ENCODE results near the gene USP6NL.

Gene USP6NL

DNA sequence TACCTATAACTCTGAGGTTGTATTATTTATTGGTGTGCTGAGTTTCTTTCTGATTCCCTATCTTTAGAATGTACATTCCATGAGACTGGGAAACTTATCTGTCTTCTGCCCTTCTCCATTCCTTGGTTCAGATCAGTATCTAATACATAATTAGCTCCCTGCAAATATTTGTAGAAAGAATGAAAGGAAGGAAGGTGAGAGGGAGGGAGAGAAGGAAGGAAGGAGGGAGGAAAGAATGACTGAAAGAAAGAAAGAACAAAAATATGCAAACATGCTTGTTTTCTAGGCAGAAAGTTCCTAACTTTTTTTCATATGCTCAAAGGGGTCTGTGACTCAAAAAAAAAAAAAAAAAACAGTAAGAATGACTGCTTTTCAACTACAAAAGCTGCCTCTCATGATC is 3.9 kb upstream of the USP6NL start:
- no peak for DNase-seq

DNA sequence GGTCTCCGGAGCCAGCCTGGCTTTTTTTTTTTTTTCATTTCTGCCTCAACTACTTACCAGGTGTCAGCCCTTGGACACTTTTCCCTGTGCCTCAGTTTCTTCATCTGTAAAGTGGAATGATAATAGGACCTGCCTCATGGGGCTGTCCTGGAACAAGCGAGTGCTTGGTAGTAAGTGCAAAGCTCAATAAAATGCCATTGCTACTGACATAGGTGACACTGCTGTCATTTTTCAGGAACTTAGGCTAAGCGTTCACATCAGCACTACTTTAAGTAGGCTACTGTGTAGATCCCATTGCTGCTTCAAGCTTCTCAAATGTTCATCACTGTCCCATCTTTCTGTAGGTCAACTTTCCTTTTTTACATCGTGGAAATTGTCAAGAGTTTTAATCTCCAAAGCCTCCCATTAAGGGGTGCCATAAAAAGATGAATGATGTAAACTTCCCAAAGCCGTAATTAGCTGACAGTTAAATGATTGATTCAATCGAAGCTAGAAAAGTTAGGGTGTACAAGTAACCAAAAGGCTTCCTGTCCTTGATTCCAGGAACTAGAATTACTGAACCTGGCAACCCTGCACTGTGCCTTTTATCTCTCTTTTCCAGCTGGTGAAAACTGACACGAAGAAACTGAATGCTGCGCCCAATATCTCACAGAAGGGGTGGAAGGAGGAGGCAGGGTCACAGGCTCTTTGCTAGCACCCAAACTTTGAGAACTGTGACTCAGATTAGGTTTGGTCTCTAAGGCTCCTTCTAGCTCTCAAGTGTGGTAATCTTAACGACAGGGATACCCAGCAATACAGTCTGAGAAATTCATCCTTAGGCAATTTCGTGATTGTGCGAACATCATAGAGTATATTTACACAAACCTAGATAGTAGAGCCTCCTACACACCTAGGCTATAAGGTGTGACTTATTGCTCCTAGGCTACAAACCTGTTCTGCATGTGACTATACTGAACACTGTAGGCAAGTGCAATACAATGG is 861 bp upstream of the USP6NL start:
- DNase-seq = no peak

DNA sequence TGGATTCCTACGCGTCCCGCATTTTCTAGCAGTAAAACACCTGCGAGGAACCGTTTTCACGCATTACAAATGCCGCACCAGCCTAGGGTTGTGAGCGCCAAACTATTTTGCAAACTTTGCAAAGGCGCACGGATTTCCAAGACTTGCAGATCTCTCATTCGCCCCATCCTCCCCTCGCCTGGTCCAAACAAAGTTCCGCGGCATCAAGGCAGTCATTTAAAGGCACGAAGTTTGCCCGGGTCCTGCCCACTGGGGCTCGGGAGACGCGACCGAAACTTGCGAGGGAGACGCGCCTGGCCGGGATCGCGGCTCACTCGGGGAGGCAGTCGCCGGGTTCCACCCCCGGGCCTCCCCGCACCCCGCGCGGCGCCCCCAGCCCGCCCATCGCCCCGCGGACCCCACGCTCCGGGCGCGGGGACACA is 613 bp downstream of the USP6NL start:
- DNase-seq = no peak

DNA sequence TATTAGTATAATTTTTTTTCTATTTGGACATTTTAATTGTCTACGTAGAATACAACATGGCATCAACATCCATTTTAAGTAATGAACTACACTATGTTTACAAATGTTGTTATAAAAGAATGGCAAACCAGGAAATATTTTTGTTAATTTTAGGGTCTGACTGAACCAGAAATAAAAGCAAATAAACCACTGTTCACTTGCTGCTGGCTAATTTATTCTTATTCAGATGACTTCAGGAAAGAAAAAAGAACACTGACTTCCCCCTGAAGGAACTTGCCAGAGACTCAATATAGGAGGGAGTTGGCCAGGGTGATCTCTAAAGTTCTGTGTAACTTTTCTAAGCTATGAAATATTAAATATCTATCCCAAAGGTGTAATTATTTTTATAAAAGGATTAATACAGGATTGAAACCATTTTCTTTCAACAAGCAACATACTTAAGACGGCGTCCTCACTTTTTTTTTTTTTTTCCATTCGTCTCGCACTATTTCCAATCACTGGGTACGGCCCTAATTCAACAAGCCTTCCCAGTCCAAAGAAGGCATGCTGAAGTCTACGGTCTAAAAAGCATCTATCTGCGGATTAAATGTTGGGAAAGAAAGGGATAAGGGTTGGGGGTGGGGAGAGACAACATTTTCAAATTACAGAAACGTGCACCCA is 1.2 kb downstream of the USP6NL start:
- no peak for DNase-seq

GRCh38 chr10:11609492-11610093 is 1.9 kb downstream of the USP6NL start:
- no peak for DNase-seq

- no peak for DNase-seq
These were observed 2.4 kb downstream of the USP6NL start for GRCh38 chr10:11609052-11609451.

DNA sequence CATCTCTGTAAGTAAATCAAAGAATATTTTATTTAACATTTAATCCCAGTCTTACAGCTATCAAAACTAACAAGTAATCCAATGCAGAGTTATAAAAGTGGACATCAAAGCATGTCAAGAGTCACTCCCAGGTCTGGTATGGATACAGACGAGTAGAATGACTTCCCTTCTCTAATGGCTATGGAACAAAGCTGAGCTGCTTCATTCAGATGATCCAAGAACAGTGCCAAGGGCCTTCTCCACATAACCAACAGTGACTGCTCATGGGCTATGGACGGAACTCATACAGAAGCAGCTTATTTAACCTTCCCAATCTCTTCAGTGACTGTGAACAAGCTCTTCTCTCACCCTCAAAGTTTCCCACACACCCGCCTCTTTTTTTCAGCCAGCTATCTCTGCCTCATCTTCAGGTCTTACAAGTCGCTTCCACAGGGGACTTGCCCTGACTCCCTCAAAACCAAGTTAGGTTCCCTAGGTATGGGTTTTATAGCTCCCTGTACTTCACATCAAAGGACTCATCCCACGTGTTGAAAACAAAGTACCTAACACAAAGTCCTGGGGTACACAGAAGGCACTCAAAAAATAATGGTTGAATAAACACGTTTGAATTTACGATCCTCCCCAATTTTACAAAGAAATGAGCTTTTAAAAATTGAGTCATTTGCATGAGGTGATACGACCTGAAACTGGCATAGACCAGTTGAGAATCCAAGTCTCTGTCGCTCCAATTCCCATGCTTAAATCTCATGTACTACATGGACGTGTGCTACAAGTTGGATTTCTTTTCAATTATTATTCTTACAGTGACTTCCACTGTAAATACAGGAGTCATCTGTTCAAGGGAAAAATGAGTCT is 3.1 kb downstream of the USP6NL start:
- DNase-seq = no peak

GRCh38 chr10:11605807-11606408 is 5.5 kb downstream of the USP6NL start:
- DNase-seq = no peak

DNA sequence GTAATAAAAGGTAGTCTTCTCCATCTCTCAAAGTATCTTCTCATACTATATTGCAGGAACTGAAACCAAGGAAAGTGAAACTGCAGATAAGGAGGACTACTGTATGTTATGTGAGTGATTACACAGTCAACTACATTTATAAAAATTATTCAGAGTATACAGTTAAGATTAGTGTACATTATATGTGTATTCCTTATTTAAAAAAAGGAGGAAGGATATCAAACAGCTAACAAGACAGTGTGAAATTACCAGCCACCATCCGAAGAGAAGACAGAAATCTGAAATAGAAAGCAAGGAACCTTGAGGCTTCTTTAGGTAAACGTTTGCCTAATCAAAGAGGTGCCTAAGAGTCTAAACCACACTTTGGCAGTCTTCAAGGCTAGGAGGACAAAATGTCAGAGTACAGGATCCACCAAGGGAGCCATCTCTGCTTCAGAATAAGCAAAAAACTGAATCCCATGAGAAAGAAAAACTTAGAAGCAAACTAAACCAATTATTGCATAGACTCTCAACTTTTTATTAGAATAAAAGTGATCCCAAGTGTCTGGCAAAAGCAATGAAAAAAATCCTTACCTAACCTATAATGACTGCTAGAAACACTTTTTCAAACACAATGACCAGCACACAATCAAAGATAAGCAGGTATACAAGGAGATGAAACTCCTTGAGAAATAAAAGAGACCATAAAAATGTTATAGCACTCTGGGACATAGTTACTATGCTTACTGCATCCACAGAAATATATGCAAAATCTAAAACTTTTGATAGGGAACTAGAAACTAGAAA is 6.4 kb downstream of the USP6NL start:
- DNase-seq = no peak

DNA sequence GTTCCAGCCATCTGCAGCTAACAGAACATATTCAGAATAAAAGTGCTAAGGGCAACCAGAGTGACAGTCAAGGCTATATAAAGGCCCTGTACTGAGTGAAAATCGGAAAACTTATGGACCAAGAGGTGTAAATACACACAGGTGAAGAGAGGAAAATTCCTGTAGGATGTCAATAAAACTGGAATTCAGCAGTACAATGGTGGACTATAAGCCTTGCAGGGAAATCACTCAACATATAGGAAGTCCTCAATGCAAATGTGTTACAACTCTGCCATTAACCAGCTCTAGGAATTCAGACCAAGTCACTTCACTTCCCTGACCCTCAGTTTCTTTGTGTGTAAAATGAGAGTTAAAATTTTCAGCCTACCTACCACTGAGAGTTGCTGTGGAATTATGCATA is 7.7 kb downstream of the USP6NL start:
- no peak for DNase-seq

GRCh38 chr10:11602919-11603523 is 8.4 kb downstream of the USP6NL start:
- DNase-seq = no peak

- DNase-seq = no peak
These were observed 9.1 kb downstream of the USP6NL start for GRCh38 chr10:11602358-11602757.

- DNase-seq = no peak
These were observed 9.8 kb downstream of the USP6NL start for GRCh38 chr10:11601670-11602069.

DNA sequence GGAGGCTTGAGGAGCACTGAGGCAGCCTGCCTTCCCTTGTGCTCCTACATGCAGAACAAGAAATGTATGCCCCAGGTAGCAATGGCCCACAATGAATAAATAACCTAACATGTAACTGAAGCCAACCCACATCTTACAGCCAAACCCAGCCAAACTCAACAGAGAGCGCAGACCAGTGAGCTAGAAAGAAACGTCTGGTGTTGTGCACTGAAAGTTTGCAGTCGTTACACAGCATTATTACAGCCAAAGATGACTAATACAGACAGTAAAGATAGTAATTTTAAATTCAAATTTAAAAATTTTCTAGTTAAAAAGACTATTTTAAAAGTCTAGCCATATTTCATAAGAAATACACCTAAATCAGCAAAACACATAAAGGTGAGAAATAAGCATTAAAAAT is 11.2 kb downstream of the USP6NL start:
- DNase-seq = no peak

DNA sequence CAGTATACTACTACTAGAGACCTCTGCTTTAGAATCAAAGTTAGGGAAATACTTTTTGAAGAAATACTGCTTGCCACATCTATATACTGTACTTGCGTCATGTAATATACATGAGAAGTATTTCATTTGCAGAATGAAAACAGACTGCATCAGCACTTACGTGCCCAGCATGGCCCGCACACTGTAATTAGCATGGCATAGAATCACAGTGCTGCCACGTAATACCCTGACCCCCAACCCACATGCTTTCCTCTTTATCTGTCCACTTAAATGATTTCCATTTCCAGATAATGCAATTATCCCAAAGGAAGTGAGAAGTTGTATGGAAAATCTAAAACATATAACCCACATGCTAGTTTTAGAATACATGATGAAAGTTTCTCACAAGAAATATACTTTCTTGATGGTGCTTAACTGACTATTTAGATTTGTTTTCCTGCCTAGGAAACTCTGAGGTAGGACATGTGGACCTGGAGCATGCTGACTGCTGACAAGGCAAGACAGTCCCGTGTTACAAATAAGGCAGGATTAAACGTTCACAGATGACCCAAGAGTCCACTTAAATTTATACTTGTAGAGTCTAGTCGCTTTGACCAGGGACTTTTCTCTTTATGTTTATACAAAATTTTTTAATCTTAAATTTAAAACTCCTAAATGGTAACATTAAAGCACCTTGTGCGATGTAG is 12.6 kb downstream of the USP6NL start:
- no peak for DNase-seq

DNA sequence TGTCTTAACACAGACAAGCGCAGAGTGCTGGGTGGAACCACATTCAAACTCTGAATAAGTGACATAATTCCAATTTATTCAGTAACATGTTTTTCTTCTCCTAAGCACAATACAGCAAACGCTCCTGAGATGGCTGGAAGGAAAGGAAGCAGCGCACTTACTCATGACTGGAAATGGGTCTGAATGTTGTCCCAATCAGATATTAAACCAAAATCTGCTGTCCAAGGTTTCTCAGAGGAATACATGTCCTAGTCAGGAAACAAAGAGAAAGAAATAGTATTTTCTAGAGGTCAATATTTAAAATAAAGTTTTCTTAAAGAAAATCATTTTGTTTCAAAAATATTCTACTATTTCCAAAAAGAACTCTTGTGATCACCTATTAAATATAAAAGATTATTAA is 14.0 kb downstream of the USP6NL start:
- no peak for DNase-seq

GRCh38 chr10:11595395-11595692 is 16.1 kb downstream of the USP6NL start:
- DNase-seq = no peak

DNA sequence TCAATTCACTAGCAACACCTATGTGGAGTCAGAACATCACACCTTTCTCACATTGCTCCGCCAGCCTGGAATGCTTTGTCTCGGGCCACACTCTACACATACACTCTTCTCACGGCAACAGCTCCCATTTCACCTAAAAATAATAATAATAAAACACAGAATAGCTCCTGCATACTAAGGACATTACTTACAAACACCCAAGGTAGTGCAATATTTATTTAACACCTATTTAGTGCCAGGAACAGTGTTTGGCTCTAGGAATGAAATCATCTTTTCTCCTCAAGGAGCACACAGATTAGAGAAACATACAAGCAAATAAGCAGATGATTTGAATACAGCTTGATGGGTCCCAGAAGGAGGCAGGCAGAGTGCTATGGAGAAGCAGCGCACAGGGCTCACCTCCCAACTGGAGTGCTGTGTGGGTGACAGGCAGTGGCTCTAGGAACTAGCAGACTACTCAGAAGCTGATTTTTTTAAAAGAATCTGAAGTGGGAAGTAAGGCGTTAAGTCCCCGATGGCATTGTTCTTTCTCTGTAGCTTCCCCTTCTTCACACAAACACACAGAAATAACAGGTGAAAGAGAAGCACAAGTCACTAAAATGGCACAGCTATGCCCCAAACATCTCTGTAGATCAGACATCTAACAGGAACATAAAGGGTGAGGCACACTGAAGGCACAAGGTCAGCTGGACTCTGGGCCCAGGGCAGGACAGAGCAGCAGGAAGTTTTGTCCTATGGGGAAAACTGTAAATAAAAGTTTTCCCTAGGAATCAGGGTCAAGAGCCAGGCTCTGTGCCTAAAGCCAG is 16.7 kb downstream of the USP6NL start:
- DNase-seq = no peak

GRCh38 chr10:11593612-11594011 is 17.8 kb downstream of the USP6NL start:
- DNase-seq = no peak

GRCh38 chr10:11589738-11590137 is 21.7 kb downstream of the USP6NL start:
- no peak for DNase-seq
